Astrocyte of the spinal cord (primary cell): ENCODE measurements around the gene C1QL1.

ENCODE experiments used
- DNase-seq: peaks from one replicate; pipeline ENCODE4 v3.0.0; 2011; ENCODE audit warnings: low read depth, low spot score
- H3K4me3 ChIP-seq: 2 replicates; pipeline ENCODE4 v1.5.1; 2011; ENCODE audit warnings: low read depth, mild to moderate bottlenecking, low read length, moderate library complexity
- in situ Hi-C: cut with HindIII; loops from 2 replicates; pipeline ENCODE4 v1.10.0; 2017; ENCODE audit warnings: low sequenced_read_pairs
- TF ChIP-seq, protein P1 (sequence below): IDR thresholded peaks from 2 replicates; pipeline ENCODE4 v1.5.1; 2012; ENCODE audit warnings: low read depth, mild to moderate bottlenecking, low read length, inconsistent platforms

C1QL1 gene

DNA sequence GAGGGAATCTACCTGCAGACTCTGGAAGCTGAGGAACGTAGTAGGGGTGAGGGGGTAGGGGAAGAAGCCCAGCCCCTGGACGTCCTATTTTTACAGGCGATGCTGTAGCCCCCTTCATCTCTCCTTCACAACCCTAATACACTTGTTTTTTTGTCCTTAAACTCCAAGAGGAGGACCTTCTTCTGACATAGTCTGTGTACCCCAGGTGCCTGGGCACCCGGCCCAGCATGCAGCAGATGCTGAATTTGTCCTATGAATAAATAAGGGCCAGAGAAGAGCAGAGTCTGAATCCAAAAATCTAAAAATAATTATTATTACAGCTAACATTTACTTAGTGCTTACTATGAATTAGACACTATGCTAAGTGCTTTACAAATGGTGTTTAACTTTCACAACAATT lies 25.6 kb downstream of the C1QL1 start:
- DNase-seq, result no peak
- no peak overlapping the region for H3K4me3 ChIP-seq
- in situ Hi-C loops, result no loop called here
- TF ChIP-seq, protein P1, sequence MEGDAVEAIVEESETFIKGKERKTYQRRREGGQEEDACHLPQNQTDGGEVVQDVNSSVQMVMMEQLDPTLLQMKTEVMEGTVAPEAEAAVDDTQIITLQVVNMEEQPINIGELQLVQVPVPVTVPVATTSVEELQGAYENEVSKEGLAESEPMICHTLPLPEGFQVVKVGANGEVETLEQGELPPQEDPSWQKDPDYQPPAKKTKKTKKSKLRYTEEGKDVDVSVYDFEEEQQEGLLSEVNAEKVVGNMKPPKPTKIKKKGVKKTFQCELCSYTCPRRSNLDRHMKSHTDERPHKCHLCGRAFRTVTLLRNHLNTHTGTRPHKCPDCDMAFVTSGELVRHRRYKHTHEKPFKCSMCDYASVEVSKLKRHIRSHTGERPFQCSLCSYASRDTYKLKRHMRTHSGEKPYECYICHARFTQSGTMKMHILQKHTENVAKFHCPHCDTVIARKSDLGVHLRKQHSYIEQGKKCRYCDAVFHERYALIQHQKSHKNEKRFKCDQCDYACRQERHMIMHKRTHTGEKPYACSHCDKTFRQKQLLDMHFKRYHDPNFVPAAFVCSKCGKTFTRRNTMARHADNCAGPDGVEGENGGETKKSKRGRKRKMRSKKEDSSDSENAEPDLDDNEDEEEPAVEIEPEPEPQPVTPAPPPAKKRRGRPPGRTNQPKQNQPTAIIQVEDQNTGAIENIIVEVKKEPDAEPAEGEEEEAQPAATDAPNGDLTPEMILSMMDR, result no peak

DNA sequence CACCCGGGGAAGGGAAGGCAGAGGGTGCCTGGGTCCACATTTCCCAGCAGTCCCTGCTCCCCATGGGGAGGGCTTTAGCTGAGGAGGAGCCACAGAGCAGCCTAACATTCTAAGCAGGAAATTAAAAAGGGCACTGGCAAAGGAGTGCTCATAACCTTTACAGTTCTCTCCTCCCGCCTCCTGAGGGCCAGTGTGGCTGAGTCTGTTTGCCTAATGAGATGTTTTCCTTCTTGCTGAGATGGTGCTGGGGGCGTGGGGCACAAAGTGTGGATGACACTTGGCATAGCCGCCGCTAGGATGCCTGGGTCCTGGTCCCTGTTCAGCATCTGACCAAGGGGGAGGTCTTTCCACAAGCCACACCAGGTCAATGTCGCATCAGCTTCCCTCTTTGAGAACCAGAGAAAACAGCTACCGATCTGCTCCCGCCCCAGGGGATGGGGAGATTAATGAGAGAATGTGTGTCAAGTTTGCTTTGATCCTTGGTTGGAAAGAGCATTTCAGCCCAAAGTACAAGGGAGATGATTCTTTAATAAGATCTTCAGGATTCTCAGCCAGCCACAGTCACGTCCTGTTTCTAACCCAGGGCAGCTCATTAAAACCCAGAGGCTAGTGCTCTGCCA lies 26.3 kb downstream of the C1QL1 start:
- TF ChIP-seq, protein P1, result no peak
- DNase-seq, result no peak
- no peak overlapping the region for H3K4me3 ChIP-seq
- in situ Hi-C loops, result no loop called here

DNA sequence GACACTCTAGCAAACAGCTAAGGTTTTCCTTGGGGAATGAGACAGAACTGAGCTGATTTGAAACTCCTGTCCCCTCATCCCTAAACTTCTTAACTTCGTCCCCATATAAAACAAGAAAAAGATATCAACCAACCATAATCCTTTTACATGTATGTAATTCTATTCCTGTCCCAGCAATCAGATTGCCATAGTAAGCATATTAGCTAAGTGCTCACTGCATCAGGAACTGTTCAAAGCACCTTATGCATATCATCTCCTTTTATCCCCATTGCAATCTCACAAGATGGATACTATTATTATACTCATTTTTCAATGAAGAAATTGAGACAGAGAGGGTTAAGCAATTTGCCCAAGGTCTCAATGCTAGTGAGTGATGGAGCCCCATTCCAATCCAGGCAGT lies 27.3 kb downstream of the C1QL1 start:
- no peak overlapping the region for H3K4me3 ChIP-seq
- in situ Hi-C loops, result no loop called here
- TF ChIP-seq, protein P1, result no peak
- DNase-seq, result no peak

DNA sequence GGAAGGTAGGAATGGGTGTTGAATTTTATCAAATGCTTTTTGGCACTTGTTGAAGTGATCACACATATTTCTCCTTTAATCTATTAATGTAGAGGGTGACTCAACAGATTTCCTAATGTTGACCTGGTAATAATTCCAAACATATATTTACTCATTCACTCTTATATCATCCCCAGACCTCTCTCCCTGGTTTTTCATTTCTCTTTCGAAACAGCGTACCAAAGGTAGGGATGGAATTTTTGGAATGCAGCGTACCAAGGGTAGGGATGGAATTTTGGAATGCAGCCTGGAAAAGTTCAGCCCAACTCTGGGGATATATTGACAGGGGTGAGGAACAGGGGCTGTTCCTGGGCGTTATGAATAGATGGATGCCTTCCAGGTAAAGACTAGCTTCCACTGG lies 27.8 kb downstream of the C1QL1 start:
- DNase-seq, result no peak
- in situ Hi-C loops, result no loop called here
- TF ChIP-seq, protein P1, result no peak
- H3K4me3 ChIP-seq, result no peak overlapping the region

DNA sequence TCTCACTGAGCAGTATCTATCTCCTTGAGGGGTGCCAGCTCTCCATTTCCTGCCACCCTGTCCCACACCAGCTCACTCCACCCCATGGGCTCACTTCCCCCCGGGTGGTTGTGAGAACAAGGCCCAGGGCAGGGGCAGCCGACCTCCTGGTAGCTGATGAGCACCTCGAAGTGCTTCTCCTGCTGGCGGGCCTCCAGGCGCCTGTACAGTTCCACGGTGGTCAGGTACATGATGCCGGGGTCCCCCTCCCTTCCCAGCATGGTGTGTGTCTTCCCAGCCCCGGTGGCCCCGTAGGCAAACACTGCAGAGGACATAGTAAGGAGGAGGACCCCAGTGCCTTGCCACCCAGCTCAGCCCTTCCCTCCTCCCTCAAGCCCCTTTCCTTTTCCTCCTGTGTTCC lies 33.0 kb downstream of the C1QL1 start:
- in situ Hi-C loops, result no loop called here
- no peak for DNase-seq
- H3K4me3 ChIP-seq, result no peak overlapping the region
- TF ChIP-seq, protein P1, result no peak

DNA sequence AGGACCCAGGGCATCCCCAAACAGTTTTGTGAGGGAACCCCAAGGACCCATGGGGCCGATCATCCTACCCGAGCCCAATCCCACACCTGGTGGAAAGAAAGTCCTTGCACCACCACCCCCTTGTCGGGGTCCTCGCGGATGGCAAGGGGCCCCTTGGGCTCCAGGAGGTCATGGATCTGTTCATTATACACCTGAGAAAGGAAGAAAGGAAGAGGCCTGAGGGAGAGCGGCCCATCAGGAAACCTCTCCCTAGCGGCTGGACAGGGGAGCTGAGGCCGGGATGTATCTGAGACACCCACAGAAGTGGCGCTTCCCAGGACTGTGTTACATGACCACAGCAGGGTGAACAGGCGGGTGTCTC lies 33.4 kb downstream of the C1QL1 start:
- no peak overlapping the region for H3K4me3 ChIP-seq
- no peak for DNase-seq
- in situ Hi-C loops, result no loop called here
- TF ChIP-seq, protein P1, result no peak
